Measurements from ENCODE around the gene AUTS2.
A peak's percentile ranks its signal among the peaks of the same experiment; 100 is the strongest.

Gene AUTS2

DNA sequence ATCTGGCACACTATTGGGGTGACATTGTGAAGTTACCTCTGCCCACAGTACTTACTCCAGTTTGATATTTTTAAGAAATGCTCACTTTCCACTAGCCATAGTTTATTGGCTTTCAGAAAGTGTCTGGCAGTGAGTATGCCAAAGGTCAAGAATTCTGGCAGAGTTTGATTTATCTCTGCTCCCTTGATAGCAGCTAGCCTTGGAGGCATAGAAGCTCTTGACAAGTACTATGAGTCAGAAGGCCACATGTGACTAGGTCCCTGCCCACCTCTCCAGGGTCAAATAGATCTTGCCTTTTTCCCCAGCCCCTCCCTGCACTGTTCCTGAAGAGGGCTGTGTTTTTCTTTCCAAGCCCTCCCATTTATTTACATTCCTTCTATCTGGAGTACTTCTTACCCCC is 202.2 kb downstream of the AUTS2 start:
- DNase-seq: peak; percentile 51

DNA sequence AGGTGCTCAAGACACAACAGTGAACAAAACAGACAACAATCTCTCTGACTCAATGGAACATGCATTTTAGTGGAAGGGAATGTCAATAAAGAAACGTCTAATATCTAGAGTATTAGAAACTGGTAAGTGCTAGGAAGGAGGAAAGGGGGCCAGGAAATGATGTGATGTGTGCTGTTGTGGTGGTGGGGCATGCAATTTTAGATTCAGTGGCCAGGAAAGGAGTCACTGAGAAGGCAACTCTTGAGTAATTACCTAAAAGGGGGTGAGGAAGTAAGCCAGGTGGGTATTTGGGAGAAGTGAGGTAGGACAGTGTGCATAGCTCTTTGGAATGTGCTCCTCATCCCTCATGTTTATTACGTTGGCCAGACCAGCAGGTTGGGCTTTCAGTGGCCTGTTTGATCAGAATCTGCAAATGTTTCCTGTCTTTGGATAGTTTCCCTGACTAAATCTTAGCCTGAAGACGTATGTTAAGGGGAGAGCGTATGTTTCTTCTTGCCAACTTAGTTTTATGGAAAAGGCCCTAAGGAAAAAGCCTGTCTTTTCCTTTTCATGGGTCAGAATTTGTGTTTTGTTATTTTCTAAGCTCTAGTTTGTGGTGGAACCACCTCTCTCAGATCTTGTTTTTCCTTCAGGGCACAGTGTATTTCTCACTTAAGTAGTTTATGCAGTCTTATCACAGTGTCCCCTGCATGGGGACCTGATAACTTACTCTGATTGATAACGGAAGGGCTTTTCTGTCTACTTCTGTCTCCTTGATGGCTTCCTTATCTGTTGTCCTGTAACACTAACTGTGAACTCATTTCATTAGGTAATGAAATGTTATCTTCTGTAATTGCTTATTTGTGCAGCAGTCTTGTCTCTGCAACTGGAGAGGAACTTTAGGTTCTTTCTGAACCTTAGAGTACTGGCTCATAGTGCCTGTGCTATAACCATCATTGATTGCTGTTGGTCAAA is 203.7 kb downstream of the AUTS2 start:
- DNase-seq: no peak

DNA sequence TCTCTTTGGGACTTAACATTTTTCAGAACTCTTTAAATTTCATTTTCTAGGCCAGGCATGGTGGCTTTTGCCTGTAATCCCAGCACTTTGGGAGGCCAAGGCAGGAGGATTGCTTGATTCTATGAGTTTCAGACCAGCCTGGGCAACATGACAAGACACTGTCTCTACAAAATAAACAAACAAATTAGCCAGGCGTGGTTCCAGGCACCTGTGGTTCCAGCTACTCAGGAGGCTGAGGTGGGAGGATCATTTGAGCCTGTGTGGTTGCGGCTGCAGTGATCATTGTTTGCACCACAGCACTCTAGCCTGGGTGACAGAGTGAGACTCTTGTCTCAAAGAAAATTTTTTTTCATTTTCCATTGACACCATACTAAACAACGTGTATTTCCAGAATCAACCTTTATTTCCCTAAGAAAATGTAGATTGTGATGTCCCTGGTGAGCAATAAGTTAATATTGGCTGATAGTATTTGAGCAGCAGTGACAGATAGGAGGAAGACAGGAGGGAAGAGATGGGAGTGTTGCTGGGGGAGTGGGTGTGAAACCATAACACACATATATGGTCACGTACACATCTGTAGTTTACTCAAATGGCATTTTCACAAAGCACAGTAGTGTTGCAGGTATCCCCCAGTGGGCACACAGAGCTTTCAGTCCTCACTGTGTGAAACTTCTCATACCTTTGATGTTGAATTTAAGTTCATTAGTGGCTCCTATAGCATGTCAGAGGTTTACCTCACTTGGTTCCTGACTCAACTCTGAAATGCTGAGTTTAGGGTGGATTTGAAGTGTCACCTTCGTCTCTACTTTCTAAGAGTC is 205.6 kb downstream of the AUTS2 start:
- DNase-seq: peak; percentile 83

DNA sequence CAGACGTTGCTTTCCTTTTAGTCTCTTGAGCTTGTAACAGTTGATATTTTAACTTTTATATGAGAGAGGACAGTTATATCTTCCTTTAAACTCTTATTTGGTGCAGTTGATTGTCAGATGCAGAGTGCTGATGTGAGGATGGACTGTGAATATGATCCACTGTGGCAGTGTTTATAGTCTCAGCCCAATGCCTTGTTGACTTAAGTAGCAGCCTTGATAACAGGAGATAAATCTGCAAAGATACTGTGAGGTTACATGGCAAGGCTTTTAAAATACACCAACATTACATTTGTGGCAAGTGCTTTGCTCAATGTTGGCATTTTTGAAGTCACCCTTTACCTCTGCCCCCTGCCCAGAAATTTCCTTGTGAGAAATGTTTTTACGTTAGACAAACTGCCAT is 206.7 kb downstream of the AUTS2 start:
- no peak for DNase-seq

DNA sequence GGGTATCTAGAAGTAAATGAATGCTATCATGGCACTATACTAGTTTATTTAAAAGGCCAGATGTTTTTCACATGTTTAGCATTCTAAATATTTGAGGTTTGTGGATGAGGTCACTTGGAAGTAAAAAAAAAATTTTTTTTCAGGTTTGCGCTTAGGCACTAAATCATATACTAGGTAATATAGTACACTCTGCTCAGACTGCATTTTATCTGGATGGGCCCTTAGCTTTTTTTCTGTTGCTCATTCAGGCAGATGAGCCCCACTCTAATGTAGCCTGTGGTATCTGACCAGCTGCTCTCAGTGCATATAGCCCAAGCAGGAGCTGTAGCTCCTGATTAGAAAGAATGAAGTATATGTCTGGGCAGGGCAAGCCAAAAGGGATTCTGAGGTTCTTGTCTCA is 210.1 kb downstream of the AUTS2 start:
- DNase-seq: no peak

DNA sequence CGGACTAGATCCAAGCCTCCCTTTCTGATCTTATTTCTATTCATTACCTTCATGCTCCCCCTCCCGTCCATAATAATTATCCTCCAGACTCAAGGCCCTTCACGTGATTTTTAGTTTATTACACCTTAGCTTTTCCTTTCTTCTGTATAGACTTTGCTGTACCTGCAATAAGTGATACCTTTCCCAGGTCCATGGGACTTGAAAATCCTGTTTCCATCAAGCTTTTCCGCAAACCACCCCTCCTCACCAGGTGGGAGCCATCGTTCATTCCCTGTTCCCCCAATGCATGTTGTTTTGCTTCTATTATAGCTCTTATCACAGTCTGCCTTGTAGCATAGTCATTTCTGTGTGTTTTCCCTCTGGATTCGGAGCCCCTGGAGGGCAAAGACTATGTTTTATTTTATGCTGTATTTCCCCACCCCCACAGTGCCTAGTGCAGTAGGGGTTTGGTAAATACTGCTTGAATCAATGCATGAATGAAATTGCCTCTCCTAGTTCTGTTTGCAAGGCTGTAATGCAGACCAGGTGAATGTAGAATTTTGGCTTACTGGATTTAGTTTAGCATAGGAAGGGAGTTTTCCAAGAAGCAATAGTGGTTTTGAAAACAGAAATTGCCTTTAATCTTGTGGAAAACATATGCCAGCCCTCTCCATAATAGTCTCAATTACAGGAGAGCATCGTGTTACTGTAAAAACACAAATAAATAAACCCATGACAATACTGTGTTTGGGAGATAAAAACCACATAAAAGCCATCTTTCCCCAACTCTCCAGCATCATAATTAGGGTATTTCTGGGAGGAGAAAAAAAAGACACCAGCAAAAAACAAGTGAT is 213.4 kb downstream of the AUTS2 start:
- DNase-seq: no peak

DNA sequence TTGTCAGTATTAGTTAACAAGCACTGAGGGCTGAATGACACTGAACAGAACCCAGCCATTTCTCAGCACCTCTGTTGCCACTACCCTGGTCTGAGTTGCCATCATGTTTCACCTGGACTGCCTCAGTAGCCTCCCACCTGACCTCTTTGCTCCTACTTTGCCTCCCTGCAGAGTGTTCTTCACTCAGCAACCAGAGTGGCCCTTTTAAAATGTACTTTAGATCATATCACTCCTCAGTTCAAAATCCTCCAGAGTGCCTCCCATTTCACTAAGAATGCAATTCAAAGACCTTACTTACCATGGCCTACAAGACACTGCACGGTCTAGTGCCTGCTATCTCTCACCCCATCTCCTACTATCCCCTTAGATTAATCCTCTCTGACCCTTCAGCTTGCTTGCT is 214.5 kb downstream of the AUTS2 start:
- DNase-seq: no peak

DNA sequence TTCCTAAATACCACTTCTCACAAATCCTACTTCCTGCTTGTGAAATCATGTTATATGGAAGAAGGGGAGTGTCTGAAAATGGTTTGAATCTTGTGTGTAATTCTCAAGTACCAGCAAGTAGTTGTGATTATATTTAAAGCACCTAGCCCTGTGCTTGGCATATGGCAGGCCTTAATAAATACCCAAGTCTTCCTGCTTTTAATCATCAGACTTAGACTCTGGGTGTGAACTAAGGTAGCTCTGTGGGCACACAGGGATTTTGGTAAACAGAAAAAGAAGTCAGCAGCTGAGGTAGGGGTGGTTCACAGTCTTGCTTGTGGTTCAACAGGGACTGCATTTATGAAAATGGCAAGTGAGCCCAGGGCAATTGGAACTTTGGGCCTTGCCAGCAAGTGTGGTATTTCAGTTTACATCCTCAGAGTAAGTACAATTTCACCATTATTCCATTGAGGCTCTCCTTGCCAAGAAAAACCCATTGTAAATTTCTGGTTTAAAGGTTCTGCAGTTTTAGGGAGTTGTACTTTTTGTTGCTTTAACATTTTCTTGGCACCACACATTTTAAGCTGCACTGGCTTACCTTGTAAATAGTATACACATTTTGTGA is 215.5 kb downstream of the AUTS2 start:
- DNase-seq: no peak

DNA sequence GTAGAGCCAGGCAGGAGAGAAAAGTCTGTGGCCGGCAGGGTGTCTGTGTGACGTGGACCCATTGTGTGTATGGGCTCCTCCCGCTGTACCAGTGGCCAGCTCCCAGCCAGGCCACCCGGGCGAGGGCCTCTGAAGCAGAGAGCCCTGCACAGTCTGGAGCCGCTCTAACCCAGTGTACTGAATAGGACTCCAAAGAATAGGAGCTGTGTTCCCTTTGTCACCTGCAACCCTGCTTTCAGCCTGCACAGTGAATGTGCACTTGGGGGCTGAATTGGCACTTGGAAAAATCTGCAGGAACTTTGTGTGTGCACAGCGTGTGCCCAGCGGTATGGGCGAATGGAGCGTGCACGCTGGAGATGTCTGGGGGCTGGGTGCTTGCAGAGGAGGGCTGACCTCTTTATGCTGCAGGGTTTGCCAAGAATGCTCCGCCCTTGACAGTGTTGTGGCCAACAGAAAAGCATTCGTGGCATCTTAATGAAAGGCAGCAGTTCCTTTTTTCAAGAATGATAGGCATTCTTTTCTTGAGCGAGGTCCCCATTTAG is 216.2 kb downstream of the AUTS2 start:
- DNase-seq: no peak

DNA sequence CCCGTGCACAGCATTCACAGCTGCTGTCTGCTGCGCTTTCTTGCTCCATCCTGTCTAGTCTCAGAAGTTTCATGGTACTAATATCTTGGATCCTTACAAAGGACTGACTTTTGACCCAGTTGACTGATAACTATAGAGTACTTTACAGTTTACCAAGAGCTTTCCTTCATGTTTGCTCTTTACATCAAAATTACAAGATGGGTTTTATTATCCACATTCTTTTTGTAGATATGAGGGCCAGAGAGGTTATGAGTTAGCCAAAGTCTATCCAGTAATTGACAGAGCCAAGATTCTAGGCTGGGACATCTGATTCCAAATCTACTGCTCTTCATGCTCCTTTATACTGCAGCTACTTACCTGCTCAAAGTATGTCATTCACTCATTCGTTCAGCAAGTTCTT is 218.2 kb downstream of the AUTS2 start:
- DNase-seq: no peak

DNA sequence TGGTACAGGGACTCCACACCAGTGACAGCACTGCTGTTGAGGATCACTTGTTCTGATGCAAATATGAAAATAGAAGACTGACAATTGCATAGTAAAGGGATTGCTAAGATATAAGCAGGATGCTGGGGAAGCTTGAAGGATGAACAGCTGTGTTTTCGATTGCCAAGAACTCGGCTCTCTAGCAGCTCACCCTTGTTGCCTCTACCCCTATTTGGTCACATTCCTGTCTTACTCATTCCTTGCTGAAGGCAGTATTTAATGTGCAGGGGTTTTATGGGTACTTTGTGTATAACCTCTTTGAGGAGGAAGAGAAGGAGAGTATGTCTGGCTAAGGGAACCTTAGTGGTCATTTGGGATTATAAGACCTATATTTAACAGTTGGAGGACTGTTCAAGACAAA is 218.8 kb downstream of the AUTS2 start:
- DNase-seq: no peak

DNA sequence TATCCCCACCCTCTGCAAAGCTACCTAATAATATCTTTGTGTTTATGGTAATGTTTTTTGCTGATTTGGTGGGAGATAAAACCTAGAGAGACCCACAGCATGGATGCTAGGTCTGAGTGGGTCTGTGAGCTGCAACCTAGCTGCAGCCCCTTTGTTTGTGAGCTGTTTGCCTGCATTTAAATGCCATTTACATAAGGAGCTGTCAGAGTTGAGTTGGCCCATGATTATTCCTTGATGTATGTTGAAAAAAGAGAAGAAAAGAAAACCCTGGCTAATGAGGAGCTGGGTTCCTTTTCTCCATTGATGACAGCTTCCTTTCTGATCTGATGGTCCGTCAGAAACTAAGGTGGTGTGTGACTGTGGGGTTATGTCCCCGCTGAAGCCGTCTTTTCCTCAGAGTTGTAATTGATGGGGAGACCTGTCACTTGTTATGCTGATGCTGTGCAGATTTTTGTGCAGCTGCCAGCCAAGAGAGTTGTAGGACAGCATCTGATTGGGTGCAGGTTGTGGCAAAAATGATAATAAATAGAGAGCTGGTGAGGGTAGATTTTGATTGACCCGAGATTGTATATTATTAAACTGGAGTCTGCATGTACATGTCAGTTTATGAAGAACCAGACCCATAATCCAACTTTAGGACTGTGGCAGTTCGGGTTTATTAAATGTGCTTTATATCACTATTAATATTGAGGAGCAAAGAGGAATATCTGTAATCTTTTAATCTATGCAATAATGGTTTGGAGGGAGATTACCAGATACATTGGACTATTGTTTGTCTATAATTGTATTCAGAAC is 219.8 kb downstream of the AUTS2 start:
- DNase-seq: no peak

DNA sequence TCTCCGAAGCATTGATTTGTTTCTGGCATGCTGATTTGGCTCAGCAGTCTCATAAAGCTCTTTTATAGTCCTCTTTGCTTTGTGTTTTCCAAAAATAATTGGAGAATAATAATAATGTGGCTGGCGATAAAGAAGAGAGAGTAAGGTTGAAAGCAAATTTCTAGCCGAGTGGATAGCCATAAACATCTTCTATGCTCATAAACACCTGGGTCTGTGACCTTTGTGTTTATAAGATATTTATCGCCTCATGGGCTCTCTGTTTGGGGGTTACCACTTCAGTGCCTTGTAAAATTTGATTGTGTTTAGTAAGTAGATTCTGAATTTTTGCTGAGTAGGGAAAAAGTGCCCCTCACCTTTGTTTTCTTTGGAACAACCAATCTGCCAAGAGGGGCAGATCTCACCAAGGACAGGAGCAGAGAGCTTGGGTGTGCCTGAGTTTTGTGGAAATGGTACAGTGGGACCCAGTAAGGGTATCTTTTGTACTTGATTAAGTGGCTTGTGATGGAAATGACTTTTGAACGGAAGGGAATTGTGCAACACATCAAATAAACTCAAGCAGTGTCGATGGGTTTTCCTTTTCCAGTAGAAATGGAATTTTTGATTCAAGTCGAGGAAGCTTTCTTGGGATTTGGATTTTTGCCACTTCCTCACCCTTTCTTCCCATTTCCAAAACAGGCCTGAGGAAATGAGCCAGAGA is 220.5 kb downstream of the AUTS2 start:
- no peak for DNase-seq

DNA sequence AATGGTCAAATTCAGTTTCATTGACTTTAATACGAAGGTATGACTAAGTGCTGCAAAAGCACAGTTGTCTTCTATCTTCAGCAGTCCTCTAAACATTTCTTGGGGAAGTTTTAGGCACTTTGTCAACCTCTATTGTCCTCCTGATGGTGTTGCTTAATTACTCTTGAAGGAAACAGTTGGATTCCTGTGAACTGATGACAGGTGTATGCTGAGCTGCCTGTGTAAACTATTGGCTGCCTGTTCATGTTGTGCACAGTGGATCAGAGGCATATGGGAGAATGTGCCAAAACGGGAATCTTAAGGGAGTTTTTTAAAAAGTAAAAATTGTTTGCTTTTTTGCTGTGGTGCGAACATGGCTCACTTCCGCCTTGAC is 221.0 kb downstream of the AUTS2 start:
- no peak for DNase-seq

DNA sequence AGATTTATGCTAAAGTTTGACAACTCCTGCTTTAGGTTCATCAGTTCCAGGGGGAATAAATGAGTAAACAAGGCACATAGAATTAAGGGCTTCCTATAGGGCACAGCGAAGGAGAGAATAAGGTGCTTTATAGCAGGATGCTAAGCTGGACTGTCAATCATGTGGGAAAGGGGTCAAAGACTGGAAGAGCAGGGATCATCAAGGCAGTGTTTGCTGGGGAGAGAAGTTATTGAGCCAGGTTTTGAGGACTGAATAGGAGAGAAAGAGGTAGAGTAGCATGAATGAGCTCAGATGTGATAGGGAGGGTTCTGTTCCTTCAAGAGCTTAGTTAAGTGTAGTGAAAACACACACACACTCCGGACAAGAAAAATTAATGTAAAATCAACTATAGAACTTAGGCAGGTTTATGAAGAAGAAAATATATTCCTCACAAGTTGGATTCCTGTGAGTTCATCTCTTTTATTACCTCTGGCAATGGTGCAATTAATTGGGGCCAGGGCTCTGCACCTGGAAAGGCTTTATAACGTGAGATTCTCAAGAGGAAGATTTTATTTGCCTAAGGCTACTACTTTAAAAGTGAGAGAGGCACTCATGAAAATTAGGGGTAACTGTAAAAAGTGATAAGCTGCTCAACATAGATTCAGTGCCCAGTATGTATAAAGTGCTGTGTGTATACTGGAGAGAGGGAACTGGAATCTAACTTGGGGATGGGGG is 222.4 kb downstream of the AUTS2 start:
- DNase-seq: no peak

DNA sequence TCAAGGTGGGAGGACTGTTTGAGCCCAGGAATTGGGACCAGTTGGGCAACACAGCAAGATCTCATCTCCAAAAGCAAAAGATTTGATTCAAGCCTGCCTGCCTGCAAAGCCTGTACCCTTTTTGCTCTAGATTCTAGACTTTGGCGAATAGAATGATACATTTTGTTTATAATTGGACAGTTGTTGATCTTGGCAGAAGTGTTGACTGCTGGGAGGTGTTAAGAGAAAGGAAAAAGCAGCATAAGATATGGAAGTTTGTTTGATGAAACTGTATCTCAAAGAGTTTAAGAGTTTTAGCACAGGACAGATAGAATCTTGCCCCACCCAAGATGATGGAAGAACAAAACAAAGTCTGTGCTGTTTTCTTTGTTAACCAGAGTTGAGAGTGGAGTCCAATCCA is 224.1 kb downstream of the AUTS2 start:
- no peak for DNase-seq

DNA sequence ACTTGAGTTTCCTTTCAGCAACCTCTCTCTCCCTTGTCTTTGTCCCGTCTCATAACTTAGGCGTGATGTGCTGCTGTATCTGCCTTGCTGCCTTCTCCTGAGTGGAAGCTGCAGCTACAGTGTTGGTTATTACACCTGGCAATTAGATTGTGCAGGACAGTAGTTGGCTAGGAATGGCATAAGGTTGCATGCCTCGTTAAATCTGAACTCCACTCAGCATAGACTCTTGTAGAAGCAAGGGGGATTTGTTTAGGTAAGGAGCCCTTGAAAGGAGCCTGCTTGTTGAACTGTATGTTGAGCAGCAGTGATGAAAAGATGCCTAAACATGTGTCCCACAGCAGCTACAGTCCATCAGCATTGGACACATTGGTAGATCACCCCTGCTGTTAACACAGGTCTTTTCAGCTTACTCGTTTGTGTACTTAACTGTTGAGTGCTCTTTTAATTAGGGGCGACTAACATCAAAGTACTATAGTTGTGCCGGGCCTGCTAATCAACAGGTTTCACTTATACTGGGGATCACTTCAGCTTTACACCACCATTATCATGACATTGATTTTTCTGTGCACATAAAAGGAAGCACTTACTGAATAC is 225.0 kb downstream of the AUTS2 start:
- DNase-seq: peak; percentile 48

DNA sequence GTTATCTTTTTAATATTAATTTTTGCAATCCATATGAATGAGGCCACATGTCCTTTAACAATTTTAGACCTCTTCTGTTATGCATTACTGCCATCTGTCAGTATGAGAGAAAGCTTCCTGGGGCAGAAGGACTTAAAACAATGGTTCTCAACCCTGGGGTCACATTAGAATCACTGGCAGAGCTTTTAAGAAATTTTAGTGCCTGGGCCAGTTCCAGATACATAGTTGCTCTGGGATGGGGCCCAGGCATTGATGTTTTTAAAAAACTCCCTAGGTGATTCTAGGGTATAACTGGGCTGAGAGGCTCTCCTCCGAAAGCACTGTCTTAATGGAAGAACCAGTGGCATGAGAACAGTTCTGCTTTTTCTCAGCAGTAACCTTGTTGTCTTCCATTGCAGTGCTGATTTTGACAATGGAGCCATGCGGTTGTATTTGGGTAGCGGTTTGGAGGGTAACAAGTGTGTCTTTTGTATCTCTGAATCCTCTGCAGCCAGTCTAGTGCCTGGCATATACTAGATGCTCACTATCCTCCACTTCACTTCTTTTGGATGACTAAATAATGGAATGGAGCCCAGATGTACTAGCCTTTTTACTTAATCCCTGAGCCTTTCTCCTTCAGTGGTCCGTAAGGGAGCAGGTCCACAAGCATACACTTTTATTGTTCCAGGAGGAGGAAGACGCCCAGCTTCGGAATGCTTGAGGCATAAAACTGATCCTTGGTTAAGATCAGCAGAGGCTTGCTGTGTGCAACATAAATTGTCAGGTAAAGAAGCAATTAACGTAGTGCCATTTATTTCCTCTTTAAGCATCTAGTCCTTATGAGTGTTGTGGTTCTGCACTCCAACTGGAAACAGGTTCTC is 227.1 kb downstream of the AUTS2 start:
- peak; percentile 54 for DNase-seq

DNA sequence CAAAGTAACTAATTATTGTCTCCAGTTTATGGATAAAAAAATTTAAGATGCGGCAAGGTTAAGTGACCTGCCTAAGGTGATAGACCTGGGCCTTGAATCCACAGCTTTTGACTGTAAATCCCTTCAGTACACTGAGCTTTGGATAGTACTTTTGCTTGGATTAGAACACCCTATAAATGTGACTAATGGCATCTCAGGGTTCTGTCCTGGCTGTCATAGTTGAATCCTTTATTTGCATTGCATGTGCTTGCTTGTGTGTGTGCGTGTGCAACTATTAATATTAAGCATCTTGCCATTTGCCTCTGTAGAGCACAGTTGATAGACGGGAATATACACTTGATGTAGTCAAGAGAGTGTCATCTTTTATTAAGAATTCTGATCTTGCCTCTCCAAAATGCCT is 228.0 kb downstream of the AUTS2 start:
- DNase-seq: no peak

All from NCI-H2029 (cell line).